GM19328 (cell line): ENCODE data around the gene FUT2.
"Not testable (repeated sequence)": the region's sequence is repeated elsewhere in the genome, so short reads cannot be mapped to it uniquely, and the experiment has no call there.

Experiments
- ATAC-seq: cut with Tn5 transposase; IDR thresholded peaks from one replicate; pipeline ENCODE4 v1.9.1; 2021; ENCODE audit warnings: mild to moderate bottlenecking, moderate library complexity; ENCODE audit not compliant: unreplicated experiment

Gene FUT2

DNA sequence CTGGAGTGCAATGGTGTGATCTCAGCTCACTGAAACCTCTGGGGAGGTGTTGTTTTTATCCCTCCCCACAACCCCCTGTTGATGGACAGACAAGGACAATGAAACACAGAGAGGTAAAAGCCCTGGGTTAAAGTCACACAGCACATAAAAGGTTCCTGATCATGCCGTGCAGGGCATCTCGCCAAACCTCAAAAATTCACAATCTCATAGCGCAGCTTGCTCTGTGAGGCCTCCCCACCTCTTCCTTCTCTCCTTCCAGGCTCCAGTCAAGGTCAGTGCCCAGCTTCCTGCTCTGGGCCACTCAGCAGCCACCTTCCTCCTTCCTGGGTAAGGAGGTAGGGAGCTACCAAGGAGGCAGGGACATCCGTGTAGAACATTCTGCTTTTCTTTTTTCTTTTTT, 2.3 kb downstream of the FUT2 start:
- no peak for ATAC-seq

DNA sequence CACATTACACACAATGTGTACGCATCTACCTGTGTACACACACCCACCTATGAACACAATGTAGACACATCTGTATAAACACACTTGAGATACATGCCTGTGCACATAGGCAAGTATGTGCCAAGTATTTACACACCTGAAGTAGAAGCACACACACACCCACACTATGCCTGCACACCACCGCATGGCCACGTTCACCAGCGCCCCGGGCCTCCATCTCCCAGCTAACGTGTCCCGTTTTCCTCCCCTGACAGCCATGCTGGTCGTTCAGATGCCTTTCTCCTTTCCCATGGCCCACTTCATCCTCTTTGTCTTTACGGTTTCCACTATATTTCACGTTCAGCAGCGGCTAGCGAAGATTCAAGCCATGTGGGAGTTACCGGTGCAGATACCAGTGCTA, 6.9 kb downstream of the FUT2 start:
- ATAC-seq, result no peak

DNA sequence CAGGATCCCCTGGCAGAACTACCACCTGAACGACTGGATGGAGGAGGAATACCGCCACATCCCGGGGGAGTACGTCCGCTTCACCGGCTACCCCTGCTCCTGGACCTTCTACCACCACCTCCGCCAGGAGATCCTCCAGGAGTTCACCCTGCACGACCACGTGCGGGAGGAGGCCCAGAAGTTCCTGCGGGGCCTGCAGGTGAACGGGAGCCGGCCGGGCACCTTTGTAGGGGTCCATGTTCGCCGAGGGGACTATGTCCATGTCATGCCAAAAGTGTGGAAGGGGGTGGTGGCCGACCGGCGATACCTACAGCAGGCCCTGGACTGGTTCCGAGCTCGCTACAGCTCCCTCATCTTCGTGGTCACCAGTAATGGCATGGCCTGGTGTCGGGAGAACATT, 7.5 kb downstream of the FUT2 start:
- no peak for ATAC-seq

DNA sequence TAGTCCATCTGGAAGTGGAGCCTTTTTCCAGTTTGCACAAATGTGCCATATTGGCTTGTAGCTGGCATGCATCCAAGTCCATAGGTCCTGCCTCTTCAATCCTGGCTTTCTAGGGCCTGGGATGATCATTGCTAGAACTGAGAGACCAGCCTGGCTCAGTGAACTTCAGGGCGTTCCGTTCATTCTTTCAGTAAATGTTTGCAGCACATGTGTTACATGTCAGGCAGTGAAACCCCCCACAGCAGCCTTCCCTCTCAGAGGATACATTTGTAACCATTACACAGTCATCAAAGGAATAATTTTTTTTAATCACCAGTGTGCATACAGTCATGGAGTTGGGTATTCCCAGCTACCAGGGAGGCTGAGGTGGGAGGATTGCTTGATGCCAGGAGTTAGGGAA, 9.7 kb downstream of the FUT2 start:
- no peak for ATAC-seq

DNA sequence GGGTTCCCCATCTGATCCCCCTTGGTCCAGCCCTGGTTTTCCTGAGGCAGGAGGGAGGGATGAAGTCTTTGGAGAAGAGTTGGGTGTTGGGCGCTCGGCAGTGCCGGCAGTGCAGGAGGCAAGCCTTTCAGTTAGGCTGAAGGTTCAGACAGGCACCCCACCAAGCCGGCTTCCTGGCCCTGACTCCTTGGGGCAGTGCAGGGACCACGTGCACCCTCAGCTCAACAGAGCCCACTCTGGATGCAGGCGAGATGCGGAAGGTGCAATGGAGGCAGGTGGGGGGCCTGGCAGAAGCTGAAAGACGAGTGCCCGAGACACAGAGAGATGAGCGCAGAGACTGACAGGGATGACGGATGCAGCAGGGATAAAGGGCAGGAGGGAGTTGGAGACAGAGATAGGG, 12.7 kb downstream of the FUT2 start:
- no peak for ATAC-seq

DNA sequence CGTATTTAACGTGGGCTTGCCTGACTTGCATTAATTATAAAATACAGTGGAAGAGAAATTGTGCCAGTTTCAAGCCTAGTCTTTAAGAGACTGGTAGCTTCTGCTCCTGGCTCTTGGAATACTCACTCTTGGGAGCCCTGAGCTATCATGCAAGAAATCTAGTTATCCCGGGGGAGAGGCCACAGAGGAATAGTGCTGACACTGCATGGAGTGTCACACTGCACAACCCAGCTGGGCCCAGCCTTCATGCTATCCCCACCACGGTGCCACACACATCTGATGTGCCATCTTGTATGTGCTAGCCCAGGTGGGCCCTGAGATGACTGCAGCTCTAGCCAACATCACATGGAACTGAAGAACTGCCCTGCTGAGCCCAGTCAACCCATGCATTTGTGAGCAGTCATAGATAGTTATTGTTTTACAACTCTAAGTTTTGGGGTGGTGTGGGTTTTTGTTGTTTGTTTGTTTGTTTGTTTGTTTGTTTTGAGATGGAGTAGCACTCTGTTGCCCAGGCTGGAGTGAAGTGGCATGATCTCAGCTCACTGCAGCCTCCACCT, 15.4 kb downstream of the FUT2 start:
- ATAC-seq, result no peak

DNA sequence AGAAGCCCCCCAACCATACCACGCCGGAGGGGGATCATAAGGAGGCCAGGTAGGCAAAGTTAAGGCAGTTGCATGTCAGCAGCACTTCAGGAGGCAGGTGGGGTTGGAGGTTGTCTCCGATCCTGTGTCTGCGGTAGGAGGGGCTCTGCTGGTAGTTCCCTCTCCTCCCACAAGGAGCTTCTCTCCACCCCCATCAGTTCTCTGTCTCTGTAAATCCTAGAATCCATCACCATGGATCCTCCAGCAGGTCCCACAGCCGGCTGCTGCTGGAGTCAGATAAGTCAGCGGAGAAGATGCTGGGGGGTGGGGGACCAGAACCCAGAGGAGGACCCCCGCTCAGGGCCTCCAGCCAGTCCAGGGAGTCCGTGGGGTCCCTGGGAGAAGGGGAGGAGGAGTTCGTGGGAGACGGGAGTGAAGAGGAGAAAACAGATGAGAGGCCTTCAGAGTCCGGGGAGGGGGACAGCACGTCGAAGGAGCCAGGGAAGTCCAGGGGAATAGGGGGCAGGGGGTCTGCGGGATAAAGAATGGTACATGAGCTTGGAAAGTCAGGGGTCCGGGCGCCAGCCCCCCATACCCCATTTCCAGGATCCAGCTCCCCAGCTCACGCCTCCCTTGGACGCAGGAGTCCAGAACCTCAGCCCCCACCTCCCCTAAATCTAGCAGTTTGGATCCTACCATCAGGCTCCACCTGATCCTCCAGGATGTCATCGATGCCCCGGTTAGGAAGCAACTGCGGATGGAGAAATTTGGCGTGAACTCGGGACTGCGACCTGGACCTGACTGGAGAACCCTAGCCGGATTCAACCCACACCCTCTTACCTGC, 17.5 kb downstream of the FUT2 start:
- ATAC-seq, result no peak

DNA sequence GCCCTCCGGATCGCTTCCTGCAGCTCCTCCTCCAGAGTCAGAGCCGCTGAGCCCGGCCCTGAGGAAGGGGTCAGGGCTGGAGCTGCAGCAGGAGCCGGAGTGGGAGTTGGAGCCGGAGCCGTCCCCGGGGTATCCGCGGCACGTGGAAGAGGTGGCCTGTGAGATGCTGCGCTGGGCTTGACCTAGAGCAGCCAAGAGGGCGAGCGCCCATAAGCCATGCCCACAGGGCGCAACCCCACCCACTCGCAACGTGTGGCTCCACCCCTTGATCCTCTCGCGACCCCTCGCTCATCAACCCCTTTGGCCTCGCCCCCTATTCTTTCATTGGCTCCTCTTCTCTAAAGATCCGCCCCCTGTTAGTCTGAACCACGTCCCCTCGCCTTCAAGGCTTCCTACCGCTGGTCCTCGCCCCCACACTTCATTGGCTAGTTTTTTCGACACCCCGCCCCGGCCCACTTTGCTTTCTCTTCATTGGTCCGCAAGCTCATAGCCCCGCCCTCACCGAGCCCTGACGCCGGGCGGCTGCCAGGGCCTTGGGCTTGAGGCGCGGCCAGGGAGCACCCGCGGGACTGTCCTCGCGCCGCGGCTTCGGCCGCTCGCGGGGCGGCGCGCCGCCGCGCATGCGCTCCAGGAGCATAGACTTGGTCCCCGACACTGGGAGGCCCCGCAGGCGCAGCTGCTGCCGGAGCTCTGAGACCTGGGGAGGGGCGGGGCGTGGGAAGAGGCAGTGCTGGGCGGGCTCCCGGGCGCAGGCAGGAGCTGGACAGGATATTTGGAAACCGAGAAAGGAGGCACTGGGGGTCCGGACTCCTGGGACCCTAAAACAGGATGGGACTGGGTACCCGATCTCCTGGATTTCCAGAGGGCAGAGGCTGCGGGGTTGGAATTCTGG, 18.3 kb downstream of the FUT2 start:
- peak; percentile 85 for ATAC-seq

DNA sequence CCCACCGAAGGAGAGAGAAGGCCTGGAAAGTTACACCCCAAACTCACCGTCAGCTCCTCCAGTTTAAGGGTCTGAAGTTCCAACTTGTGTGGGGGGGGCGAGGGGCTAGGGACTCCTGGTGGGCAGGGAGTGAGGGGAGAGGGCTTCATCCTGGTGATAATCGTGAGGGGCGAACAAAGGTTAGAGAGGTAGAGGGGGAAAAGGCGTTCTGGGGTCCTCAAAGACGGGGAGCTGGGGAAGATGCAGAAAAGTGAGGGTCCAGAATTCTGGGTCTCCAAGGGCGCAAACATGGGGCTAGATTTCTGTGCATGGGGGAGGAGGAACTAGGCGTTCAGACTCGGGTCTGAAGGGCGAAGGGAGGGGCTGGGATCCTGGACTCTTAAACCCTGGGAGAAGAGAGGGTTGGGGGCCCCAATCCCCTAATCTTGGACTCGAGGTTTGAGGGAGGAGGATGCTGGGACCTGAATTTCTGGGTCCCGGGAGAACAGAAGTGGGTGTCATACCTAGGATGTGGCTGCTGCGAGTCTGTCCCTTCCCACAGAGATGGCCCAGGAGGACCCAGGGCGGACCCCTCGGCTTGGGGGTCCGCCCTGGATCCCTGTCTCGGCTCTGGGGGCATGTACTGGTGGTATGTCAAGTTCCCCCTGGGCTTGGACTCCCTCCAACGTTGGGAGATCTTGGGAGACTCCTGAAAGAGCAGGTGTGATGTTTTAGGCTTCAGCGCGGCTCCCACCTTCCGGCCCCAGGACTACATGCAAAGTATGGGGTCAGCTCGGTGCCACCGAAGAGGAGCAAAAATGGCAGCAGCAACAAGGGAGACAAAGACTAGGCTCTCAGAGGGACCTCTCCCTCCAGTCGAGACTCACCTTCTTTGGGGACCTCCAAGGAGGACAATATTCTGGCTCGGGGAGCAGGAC, 19.2 kb downstream of the FUT2 start:
- no peak for ATAC-seq

DNA sequence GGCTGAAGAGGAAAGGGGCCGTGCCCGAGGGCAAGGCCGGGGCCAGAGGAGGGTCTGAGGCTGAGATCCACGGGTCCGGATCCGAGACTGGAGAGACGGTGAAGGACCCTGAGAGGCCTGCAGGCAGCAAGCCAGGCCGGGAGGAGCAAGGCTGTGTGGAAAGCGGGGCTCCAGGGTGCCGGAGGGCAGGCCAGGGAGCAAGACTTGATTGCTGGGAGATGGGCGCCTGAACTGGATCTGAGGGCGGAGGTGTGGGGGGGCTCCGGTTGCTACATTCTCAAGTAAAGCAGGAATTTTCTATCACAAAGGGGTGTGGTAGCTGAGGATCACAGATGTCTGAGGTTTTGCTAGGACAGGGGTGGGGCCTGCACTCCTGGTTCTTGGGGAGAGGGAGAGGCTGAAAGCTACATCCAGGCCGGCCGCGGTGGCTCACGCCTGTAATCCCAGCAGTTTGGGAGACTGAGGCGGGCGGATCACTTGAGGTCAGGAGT, 20.0 kb downstream of the FUT2 start:
- ATAC-seq, result no peak

DNA sequence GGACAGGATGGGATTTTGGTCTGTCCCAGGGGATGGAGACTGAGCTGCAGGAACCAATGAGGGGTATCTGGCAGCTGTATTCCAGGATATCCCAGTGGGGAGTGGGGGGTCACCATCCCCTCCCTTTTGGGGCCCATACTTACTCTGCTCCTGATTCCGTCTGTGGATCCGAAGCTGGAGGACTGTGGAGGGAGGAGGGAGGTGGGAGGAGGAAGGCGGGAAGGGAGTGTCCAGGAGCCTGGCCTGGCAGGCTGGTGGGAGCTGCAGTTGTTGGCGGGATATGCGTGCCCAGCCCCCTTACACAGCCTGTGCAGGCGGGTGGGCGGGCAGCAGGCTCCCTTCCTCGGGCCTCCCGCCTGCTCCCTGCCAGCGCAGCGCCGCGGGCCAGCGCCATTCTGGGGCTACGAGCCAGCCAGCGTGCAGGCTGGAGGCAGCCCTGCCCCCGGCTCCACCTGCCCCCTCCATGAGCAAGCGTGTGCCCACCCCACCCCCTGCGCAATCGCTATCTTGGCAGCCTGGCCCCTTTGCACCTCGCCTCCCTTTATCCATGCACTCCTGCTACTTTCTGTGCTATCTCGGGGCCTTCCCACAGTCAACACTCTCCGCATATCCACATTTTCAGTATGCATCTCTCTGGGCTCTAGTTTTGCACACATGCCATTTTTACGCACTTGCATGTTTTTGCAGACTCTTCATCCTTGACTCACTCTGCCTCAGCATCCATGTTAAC, 21.0 kb downstream of the FUT2 start:
- no peak for ATAC-seq

DNA sequence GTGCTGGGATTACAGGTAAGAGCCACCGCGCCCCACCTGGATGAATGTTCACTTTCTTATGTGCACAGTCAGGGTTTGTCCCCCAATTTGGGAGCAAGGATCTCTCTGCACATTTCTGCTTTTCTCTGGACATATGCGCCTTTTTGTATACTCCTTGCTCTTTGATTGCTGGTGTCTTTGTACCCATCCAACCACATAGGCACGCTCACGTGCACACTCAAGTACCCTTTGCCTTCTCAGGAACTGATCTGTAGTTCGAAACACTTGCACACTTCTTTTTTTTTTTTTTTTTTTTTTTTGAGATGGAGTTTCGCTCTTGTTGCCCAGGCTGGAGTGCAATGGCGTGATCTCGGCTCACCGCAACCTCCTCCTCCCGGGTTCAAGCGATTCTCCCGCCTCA, 22.3 kb downstream of the FUT2 start:
- not testable (repeated sequence) for ATAC-seq

DNA sequence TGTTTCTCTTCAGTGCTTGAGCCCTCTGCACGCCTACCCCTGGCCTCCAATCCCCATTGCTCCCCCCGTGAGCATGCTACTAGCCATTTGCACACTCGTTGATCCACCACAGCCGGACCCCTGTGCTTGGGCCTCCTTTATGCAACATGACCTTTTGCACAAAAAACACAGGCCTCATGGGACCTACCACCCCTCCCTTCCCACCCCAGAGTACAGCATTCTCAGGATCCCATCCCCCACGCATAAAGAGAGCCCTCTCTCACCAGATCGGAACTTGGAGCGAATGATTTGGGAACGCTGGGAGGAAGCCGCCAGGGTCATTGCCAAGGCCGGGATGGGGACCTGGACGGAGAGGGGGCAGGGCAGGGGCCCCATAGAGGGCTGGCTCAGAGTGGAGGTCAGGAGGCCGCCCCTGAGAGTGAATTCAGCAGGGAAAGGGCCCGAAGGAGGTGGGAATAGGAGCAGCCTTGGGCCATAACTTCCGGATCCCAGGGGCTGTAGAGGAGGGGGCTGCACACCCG, 23.0 kb downstream of the FUT2 start:
- ATAC-seq, result no peak

DNA sequence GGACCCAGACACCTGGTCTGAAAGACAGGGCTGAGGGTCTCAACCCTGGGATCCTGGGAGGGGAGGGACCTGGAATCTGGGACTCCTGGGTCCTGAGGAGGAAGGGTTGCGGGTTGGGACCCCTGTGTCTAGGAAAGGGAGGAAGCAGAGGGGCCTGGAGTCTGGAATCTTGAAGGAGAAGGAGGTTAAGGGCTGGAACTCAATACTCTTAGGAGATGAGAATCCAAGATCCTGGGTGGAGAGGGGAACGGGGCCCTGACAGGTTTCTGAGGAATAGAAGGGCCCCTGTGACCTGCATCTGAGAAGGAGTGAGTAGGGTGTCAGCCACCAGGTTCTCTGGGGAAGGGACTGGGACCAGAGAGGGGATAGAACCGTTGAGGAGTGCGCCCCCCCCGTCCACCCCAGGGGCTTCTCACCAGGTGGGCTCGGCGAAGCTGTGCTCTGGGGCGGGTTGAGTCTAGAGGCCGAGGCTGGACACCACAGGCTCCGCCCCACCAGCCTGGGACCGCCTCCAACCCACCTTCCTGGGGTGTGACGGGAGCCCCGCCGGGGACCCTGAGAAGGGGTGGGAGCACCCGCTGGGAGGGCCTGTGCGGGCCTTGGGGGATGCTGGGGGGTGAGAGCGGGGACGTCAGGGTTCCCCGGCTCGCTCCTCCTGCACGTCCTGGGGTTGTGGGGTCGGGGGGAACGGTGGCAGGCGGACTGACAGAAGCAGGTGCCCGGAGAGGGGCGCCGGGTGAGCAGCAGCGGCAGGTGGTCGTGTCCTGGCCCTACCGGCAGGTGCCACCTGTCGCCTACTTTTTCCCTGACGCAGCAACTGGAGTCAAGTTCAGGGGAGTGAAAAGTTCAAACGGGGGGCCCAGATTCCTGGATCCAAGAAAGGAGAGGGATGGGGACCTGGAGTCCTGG, 23.7 kb downstream of the FUT2 start, which contains the start of gene MAMSTR:
Gene MAMSTR (minus strand): TSS at position 463 of the 909 bp plus-strand sequence. CDS start 694 bp downstream, outside the sequence.
- ATAC-seq, result no peak

DNA sequence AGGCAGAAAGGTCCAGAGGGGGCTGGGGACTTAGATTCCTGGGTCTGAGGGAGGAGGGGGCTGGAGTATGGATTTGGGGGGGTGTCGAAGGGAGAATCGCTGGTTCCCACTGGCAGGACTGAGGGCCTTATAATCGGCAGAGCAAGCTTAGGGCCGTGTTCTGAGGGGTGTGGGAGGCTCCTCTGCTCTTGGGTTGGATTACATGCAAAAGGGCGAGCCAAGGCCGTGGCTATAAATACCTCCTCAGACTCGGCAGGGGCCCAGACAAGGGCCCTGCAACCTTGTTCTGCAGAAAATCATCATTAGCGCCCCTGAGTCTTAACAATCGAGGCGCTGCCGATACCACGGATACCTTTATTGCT, 24.5 kb downstream of the FUT2 start:
- peak; percentile 12 for ATAC-seq

DNA sequence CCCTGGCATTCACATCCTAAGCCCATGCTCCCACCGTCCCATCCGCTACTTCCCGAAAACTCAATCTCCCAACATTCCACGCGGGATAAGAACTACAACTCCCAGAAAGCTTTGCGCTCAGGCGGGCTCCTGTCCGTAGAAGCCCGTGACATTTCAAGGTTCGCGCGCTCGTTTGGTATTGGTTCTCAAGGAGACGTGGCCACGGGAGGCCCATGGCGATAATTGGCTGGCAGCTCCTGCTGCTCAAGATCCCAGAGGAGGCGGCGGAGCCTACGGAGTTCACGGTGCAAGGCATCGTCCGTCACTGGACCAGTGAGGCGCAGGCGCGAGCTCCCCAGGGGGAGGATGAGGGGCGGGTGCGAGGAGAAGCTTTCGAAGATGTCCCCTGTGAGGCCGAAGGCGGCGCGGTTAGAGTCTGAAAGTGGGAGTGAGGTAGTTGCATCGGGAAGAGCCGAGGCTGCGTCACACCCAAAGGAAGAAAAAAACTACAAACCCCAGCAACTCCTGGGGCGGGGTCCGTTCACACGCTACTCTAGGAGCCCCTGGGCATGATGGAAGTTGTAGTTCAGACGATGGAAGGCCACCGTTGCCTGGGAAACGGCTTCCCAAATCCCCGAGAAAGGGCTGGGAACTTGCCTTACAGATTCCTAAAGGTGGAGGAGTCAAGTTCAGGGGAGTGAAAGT, 25.0 kb downstream of the FUT2 start:
- peak; percentile 79 for ATAC-seq

DNA sequence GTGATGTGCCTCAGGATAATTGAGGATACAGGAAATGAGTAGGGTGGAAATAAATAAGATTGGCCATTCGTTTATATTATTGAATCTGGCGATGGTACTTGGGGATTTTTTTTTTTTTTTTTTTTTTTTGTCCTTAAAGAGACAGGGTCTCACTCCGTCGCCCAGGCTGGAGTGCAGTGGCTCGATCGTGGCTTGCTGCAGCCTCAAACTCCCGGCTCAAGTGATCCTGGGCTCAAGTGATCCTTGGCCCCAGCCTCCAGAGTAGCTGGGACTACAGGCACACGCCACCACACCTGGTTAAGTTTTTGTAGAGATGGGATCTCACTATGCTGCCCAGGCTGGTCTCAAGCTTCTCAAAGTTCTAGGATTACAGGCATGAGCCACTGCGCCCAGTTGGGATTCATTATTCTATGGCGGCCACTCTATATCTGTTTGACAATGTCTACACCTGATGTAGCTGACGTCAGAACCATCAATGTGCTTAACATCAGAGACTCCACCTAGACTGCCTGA, 26.5 kb downstream of the FUT2 start:
- no peak for ATAC-seq
